EH (cell line): ENCODE data around the gene KIF19.

Experiments
- DNase-seq: peaks from one replicate; pipeline ENCODE4 v3.0.0-alpha.2; 2015; ENCODE audit warnings: low read depth

The KIF19 gene

DNA sequence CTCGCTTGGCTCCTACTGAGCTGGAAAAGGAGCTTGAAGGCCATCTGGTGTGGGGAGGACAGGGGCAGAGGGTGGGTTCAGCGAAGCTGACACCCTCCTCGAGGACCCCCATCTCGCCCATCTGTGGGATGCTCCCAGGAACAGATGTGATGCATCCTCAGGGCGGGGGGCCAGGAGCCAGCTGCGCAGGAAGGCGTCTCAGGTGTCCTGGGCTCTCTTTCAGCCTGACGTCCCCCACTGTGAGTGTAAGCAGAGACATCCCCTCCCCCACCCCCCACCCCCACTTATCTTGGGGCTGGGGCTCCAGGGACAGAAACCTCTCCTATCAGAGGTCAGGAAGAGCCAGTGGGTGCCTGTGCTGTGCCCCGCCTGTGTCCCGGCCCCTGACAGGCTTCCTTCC is 16.2 kb downstream of the KIF19 start:
- DNase-seq = no peak

DNA sequence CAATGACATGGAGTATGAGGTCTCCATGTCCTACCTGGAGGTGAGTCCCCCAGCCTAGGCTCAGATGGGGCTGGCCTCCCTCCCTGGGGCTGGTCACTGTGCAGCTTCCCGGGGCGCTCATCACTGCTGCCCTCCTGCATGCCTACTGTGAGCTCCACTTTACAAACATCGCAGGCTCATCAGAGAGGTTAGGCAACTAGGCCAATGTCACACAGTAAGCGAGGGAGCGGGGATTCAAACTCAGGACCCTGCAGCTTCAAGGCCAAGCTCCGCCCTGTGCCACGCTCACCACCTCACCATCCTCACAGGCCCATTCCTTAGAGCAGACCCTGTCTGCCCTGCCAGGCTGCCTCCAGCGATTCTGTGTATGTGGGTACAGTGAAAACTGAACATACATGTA is 17.1 kb downstream of the KIF19 start:
- no peak for DNase-seq

DNA sequence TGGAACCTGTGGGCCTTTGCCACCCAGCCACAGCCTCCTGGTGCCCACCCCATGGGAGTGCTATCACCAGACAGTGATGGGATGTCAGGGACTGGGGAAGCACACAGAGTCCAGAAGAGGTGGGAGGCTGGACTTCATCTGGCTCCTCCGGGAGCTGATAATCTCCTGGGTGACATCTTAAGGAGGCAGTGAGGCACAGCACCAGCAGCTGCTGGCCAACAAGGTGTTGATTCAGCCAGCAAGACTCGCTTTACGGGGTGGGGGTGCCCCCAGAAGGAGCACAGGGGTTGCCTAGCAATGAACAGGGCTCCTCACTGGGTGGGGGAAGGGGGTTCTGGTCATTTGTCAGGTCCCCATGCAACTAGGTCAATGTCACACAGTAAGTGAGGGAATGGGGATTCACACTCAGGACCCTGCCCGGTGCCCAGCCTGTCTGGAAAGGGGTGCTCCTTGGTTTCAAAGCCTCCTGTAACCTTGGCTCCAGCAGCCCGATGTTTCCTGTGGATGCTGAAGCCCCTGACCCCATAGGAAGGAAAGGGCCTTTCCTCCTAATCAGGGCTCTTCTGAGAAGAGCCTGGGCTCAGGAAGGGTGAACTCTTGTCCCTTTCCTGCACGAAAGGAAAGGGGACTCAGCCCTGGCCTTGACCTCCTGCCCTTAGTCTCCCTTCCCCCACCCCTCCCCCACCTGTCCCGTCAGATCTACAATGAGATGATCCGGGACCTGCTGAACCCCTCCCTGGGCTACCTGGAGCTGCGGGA is 17.7 kb downstream of the KIF19 start:
- DNase-seq = no peak

DNA sequence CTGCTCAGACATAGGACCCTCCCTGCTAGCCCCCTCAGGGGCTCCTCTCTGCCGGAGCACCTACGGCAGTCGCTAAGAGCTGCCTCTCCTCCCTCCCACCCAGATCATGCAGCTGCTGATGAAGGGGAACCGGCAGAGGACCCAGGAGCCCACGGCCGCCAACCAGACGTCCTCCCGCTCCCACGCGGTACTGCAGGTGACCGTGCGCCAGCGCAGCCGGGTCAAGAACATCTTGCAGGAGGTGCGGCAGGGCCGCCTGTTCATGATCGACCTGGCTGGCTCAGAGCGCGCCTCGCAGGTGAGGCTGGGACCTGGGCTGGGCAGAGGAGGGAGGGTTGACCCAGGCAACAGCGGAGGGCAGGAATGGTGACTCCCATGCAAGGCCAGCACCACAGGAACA is 18.6 kb downstream of the KIF19 start:
- no peak for DNase-seq

DNA sequence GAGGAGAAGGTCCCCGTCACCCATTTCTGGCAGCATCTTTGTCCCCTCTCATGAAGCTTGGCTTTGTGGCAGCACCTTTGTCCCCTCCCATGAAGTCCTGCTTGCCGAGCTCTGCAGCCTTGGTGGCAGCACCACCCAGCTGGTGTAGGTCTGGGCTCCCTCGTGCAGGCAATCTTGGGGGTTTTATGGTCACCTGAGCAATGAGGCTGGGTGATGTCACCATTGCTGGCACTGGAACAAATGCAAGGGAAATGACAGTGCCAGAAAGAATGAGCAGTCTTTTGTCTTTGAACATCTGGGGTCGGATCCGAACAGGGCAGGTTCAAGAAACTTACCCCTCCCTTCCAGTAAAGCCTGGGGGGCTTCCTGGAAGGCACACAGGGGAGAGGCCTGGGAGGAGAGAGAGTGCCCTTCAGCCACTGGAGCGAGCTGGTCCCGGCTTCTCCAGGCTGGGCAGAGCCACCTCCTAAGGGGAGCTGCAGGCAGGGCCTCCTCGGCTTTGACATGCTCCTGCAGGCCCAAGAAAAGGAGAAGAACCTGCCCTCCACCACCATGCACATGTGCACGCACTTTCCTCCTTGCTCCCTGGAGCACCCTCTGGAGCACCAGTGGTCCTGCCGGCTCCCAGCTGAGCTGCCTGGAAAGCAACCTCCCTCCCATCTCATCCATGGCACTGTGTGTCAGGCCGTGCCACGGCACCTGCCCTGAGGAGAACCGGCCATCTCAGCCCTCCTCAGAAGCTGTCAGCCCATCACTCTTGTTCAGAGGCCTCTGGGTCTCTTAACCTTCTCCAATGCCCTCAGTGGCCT is 19.6 kb downstream of the KIF19 start:
- no peak for DNase-seq

DNA sequence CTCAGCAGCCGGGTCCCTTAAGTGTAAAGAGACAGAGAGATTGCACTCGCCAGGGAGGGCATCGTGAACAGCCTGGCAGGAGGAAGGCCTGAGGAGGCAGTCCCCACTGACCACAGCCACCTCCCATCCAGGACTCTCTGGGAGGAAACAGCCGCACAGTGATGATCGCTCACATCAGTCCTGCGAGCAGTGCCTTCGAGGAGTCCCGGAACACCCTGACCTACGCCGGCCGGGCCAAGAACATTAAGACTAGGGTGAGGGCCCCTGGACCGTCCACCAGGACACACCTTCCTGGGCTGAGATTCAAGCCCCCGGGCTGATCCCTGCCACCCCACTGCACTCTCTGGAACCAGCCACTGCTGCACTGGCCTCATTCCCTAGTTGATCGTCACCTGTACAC is 21.6 kb downstream of the KIF19 start:
- DNase-seq = no peak

DNA sequence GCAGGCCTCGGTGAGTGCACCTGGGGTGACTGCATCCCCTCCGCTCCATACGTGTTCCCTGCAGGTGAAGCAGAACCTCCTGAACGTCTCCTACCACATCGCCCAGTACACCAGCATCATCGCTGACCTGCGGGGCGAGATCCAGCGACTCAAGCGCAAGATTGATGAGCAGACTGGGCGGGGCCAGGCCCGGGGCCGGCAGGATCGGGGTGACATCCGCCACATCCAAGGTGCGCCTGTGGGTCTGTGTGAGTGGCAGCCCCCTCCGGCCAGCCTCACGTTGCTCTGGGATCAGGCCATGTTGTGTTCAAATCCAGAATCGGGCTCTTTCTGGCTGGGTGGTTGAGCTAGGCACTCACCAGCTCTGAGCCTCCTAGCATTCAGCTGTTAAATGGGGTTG is 23.1 kb downstream of the KIF19 start:
- no peak for DNase-seq

DNA sequence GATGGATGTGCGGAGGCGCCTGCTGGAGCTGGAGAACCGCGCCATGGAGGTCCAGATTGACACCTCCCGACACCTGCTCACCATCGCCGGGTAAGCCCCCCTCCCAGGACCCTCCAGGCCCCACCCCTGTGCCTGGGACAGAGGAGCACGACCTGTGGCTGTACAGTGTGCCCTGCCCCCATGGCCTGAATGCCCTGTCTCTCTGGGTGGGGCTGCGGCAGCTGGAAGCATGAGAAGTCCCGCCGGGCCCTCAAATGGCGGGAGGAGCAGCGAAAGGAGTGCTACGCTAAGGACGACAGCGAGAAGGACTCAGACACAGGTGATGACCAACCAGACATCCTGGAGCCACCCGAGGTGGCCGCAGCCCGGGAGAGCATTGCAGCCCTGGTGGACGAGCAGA is 24.5 kb downstream of the KIF19 start:
- no peak for DNase-seq

DNA sequence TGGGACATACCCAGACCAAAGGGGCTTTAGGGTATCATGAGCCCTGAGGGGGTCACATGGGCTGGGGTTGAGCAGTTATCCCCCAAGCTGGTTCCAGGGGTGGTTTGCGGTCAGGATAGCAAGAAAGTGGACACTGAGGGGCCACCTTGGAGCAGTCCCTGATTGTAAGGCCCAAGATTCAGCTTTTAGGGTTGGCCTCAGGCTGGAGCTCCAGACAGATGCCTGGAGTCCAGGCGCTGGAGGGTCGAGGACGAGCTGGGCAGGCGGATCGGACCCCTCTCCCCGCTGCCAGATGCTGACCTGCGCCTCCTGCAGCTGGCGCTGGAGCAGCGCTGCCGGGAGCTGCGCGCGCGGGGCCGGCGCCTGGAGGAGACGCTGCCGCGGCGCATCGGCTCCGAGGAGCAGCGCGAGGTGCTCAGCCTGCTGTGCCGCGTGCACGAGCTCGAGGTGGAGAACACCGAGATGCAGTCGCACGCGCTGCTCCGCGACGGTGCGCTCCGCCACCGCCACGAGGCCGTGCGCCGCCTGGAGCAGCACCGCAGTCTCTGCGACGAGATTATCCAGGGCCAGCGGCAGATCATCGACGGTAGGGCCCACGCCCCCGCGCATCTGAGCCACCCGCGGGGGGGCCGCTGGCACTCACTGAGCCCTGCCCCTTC is 25.7 kb downstream of the KIF19 start:
- DNase-seq = no peak

DNA sequence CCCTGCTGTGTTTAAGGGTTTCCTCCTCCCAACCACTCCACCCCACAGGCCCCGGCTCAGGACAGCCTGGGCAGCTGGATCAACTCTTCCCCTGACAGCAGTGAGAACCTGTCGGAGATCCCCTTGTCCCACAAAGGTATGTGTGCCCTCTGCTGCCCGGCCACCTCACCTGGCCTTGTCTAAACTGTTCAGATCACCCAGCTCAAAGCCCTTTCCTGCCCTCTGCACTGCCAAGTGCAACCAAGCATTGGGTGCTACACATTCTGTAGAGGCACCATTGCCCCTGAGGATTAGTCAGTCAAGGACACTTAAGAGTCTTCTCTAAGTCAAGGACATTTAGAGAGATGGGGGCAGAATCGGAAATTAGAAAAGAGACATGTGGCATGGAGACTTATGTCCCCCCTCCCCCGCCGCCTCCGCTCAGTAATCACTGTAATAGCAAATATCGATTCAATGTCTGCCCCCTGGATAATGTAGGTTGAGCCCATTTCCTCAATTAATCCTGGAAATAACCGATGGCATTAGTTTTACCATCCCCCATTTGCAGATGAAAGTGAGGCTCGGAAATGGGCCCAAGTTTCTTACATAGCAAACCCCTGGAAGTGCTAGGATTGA is 27.5 kb downstream of the KIF19 start:
- DNase-seq = no peak

DNA sequence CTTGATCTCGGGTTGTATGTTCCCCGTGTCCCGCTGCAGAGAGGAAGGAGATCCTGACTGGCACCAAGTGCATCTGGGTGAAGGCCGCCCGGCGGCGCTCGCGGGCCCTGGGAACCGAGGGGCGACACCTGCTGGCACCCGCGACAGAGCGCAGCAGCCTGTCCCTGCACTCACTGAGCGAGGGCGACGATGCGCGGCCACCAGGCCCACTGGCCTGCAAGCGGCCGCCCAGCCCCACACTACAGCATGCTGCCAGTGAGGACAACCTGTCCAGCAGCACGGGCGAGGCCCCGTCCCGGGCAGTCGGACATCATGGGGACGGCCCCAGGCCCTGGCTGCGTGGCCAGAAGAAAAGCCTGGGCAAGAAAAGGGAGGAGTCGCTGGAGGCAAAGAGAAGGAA is 28.1 kb downstream of the KIF19 start:
- DNase-seq = no peak

DNA sequence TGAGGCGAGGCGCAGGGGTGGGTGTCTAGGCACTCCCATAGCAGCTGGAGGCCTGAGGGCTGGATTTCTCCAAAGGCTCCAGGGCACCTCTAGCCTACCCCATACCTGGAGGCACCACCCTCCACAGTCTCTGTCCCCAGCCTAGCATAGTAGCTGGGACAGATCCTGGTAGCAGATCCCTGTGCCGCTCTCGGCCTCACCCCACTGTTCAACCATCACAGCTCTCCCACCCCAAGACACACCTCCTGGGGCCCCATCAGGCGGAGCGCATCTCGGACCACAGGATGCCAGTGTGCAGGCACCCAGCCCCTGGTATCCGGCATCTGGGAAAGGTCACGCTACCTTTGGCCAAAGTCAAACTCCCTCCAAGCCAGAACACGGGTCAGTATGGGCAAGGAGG is 28.5 kb downstream of the KIF19 start:
- DNase-seq = no peak

DNA sequence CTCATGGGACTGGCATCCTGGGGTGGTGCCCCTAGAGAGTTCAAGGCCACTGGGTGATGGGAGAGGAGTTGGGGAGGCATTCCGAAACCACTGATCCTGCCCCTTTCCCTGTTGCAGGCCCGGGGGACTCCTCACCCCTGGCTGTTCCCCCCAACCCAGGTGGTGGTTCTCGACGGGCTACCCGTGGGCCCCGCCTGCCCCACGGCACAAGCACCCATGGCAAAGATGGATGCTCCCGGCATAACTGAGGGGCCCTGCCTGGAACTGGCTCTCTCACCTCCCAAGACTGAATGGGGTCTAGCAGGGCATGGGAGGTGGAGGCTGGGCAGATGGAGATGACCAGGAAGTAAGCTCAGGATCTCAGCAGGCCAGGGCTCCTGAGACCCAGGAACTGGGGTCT is 29.0 kb downstream of the KIF19 start:
- no peak for DNase-seq

DNA sequence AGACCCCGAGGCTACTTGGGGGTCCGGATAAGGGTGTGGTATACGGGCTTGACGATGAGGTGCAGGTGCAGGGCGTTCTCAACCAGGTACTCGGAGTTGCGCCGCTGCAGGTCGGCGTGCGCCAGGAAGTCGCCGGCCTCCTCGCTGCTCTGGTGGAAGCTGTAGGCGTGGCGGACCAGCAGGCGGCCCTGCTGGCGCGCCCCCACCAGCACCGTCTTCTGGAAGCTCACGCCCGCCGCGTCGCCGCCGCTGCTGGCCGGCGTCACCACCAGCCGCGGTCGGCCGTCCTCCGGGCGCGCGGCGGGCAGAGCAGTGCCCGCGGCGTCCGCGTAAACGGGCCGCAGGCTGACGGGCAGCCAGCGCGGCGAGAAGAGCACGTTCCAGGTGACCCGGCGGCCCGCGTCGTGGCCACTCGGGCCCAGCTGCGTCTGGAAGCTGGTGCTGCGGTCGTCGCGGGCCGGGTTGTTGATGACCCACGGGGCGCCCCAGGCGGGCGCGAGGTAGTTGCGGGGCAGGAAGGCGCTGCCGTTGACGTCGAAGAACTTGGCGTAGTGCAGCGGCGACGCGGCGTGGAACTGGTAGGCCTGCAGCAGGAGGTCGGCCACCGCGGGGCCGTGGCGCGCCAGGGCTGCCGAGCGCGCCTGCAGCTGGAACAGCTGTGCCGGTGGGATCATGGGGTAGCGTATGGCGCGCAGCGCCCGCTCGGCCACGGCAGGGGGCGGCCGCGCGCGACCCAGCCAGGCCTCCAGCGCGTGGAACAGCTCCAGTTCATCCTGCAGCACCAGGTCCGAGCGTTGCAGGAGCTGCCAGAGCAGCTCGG is 30.8 kb downstream of the KIF19 start:
- no peak for DNase-seq

DNA sequence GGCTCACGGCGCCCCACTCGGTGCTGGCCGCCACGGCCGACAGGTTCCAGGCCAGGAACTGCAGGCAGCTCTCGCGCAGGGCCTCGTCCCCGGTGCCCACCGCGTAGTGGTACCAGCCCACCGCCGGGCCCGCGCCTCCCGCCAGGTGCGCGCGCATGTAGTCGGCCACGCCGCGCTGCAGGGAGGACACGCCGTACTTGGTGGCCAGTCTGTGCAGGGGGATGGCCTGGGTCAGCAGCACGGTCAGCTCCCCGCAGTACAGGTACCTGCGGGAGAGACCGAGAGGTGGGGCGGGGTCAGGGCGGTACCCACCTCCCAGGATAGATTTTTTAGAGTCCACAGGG is 31.4 kb downstream of the KIF19 start:
- DNase-seq = no peak

DNA sequence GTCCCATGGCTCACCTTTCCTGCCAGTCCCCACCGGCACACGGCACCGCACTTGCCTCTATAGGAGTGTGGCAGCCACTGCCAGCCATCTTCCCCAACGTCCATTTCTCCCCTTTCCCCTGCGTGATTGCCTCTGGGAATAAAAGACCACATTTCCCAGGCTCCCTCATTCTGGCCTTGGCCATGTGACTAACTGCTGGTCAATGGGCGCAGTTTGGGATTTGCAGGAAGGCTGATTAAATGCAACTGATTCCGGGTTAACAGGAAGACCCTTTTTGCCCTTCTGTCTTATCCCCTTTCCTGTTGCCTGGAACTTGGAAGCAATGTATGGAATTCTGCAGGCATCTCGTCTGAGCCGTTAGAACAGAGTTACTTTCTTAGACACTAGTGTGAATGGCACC is 32.7 kb downstream of the KIF19 start:
- no peak for DNase-seq

DNA sequence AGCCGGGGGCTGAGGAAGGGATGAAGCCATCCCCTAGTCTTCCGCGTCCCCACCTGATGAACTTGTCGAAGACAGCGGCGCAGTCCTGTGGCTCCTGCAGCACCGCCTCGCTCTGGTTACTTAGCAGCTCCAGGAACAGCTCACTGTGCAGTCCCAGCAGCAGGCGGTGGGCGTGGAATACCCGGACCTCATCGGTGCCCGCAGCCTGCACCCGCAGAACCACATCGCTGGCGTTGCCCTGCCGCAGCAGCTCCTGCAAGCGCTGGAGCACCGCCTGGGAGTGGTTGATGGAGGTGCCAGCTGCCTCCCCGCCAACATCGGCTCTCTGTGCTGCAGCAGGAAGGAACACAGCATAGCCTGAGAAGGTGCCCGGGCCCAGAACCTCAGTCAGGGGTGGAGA is 33.9 kb downstream of the KIF19 start:
- DNase-seq = no peak

DNA sequence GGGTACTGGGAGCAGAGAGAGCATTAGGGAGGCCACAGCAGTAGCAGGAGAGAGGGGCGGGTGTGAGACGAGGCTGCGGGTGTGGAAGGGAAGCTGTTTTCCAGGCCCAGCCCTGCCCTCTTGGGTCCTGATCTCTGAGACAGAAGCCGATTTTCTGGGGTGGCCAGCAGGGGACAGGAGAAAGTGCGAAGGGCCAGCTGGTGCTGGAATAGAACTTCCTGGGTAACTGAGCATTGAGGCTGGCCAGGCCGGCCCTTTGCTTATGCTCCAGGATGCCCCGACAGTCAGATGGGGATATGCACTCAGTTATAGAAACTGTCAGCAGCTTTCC is 34.8 kb downstream of the KIF19 start:
- no peak for DNase-seq

DNA sequence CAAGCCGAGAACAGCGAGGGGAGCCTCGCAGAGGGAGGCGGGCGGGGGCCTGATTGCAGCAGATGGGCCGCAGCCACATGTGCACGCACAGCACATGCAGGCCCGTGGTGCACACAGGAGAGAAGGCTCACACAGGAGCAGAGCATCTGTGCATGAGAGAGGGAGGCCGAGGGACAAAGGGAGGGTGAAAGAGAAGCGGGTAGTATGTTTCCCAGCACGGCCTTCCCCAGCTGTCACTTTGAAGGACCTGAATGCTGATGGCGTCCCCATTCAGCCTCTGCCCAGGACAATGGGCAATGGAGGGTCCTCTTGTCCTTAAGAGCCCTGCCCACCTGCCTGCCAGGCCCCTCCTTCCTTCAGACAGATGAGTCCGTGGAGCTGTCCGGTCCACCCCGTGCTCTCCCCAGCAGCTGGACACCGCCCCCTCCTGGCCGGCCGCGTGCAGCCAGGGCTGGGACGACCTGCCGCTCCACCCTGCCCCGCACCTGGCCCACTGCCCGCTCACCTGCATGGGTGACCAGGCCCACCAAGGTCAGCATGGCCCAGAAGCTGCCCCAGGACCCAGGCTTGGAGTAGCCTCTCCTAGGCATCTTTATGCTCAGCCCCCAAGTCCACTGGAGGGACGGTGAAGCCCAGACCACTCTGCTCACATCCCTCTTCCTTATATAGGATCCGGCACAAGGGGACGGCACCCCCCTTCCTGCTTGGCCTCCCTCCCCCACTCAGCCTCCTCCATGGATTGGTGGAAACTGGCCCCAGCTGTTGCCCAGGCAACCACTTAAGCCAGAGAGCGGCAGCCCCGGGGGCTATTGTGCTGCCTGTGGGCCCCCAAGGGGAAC is 35.4 kb downstream of the KIF19 start, which contains the start of gene BTBD17:
BTBD17 (minus strand) TSS at position 639 of the 839 bp plus-strand sequence; CDS start at position 590, 49 bp downstream.
- DNase-seq = peak; percentile 4

DNA sequence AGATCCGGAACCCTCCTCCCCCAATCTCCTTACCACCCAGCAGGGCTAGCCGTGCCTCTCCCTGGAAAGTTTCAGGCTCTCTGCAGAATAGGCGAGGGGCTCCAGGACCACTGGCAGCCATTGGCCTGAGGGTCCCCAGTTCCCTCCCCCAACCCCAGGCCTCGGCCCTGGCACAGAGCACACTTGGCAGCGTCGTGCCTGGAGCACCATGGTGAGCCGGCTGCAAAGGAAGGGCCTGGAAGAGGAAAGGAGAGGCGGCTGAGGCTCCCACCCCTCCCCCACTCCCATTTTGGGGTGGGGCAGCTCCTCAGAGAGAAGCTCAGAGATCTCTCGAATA is 36.0 kb downstream of the KIF19 start:
- DNase-seq = no peak

DNA sequence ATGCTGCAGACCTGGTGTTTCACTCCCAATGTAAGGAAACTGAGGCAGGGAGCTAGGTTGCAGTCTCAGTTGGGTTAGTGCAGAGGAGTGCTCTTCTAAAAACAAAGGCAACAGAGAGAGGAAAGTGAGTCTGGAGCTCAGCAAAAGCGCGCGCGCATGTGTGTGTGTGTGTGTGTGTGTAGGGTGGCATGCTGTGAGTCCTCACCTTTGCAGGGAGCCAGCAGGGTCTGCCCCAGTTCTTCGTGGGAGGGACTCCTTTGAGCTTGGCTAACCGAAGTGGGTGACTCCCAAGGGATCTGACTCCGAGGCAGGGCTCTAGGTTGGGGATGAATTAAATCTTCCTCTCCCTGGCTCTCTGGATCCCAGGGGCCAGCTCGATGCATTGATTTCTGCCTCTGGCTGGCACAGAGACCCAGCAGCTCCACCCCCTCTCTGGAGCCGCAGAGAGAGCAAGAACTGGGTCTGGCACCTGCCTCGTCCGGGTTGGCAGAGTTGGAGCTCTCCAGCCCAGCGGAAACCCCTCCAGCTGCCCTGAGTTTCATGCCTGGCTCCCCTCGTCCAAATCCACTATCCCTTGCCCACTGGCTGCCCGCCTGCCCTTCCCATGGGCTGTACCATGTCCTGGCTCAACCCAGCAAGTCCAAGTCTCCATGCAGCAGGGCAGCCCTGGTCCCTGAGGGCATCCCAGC is 36.9 kb downstream of the KIF19 start:
- no peak for DNase-seq
